ENCODE data around the gene PAK1. TPM values are rescaled to one million over a fixed set of nuclear protein-coding genes. Genes with fewer than 3 reads are reported as not detected.

Gene PAK1
- total RNA-seq = 18.6 and 23.4 TPM in 2 replicates
- total RNA-seq (2013) = 22.4 TPM
- polyA plus RNA-seq = 11.9 and 15.1 TPM in 2 replicates
- 21.0 and 22.3 TPM in 2 replicates for polyA minus RNA-seq

DNA sequence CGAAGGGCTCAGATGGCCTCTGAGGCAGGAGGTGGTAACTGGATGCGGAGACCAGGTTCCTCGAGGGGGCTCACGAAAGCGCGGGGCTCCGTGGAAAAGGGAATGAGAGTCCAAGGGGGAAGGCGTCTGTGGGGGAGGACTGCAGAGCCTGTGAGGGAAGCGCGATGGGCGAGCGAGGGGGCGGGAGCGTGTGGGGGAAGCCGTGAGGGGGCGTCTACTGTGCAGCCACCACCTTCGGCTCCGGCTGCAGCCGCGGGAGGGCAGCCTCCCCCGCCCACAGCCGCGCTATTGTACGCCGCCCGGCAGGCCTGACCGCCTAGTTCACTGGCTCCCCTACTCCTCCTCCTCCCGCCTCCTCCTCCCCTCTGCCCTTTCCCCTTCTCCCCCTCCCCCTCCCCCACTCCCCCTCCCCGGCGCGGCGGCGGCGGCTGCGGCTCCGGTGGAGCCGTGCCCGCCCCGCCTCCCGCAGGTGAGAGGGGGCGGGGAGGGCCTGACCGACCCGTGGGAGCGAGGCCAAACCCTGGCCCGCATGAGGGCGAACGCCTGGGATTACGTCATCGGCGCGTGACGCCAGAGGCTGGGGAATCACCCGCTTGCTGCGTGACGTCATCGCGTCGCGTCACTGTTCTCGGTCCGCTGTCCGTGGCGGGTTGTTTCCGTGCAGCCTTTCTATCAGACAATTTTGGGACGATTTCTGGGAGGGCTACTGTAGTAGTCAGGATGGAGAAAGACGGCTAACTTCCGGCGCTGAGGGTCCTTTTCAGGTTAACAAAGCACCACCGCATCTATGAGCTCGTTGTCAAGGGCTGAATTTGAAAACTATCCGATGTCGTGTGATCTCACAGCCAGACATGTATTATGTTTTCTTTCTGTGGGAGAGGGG, at the start of gene PAK1:
TSS of gene PAK1 (minus strand) at position 294 of the 883 bp plus-strand sequence. CDS start 81,574 bp downstream, outside the sequence.
- H3K9ac ChIP-seq (ENCODE audit: low read length) = peak within 1 kb of the TSS; percentile 71
- H3K27ac Mint-ChIP-seq = peak within 1 kb of the TSS; percentile 86
- peaks cover 6% of the 10 kb centered on the region for H3K27me3 Mint-ChIP-seq
- intact Hi-C loops (cut with micrococcal nuclease) = loop anchor here (1.0 to 10.0 kb wide), 4 partner anchors 63 to 1101 kb away; partner anchors contain the start of genes CAPN5, CLNS1A and NARS2
- H3K4me3 Mint-ChIP-seq = peak within 1 kb of the TSS; percentile 90
- H3K27me3 ChIP-seq (replicated peaks in 1 of 4; ENCODE audit: control extremely low read depth in 1 of 4, control insufficient read depth in 3 of 4, insufficient read depth in 4 of 4, low read length in 3 of 4) = peaks cover 0 to 4% (median 2%) of the 10 kb centered on the region in 4 experiments
- no peaks in the 10 kb centered on the region for H3K9me3 Mint-ChIP-seq (ENCODE audit: insufficient read depth)
- H4K20me1 ChIP-seq (ENCODE audit: control insufficient read depth, insufficient read depth, low read length, poor library complexity, severe bottlenecking) = no peaks in the 10 kb centered on the region
- ChIA-PET CTCF (interaction anchor here (0.6 to 1.6 kb wide), 3 partner anchors 12 to 63 kb away, joined by 3 to 5 read pairs (median 3); no protein-coding TSS in a partner anchor), POLR2A (no interaction called here)
- peak; percentile 79 for ATAC-seq (ENCODE audit: low read depth)
- 0% methylated on average over 57 of the region's 72 CpGs for WGBS (ENCODE audit: insufficient coverage)
- no peaks in the 10 kb centered on the region for H3K9me3 ChIP-seq (ENCODE audit: control extremely low read depth in 1 of 3, control insufficient read depth in 2 of 3, insufficient read depth in 1 of 3, low read length in 2 of 3)
- TF ChIP-seq EZH2 (IDR thresholded peaks at IDR 0.05; ENCODE audit: borderline replicate concordance, insufficient read depth, low read depth, low read length, poor library complexity, severe bottlenecking) (no peak), CTCF (IDR thresholded peaks at IDR 0.05) (peak; percentile 40)
- peaks cover 13% of the 10 kb centered on the region in 2 donors for H3K4me1 ChIP-seq (ENCODE audit: control insufficient read depth in 2 of 2, insufficient read depth in 2 of 2, low read length in 2 of 2)
- H3K4me1 Mint-ChIP-seq = peaks cover 17% of the 10 kb centered on the region
- peak within 1 kb of the TSS; percentile 88 for H2AFZ ChIP-seq (ENCODE audit: insufficient read depth, low read depth, low read length, poor library complexity, severe bottlenecking)
- peak within 1 kb of the TSS; percentile 31 to 74 (median 64) for H3K4me3 ChIP-seq (ENCODE audit: control extremely low read depth in 1 of 5, extremely low read depth in 1 of 5, insufficient read depth in 1 of 5, low read depth in 2 of 5, low read length in 4 of 5)
- no peaks in the 10 kb centered on the region for H3K79me2 ChIP-seq (ENCODE audit: control insufficient read depth, insufficient read depth, low read length)
- H3K27ac ChIP-seq (ENCODE audit: low read length in 2 of 2) = peak within 1 kb of the TSS; percentile 61 to 64
- H3K36me3 ChIP-seq (replicated peaks in 1 of 2; ENCODE audit: control extremely low read depth in 1 of 2, control insufficient read depth in 1 of 2, extremely low read depth in 1 of 2, insufficient read depth in 2 of 2, low read length in 1 of 2) = no peaks in the 10 kb centered on the region
- peak within 1 kb of the TSS; percentile 96 for H3K4me2 ChIP-seq (replicated peaks; ENCODE audit: low read depth, low read length, poor library complexity, severe bottlenecking)
- DNase-seq = peak; percentile 99

- peaks cover 10% of the 10 kb centered on the region for H3K4me1 Mint-ChIP-seq
- H3K9me3 Mint-ChIP-seq (ENCODE audit: insufficient read depth) = no peaks in the 10 kb centered on the region
- H3K4me3 Mint-ChIP-seq = no peak overlapping the region
- Histone ChIP-seq H3K27ac (ENCODE audit: low read length in 2 of 2) (no peak overlapping the region), H3K36me3 (replicated peaks in 1 of 2; ENCODE audit: control extremely low read depth in 1 of 2, control insufficient read depth in 1 of 2, extremely low read depth in 1 of 2, insufficient read depth in 2 of 2, low read length in 1 of 2) (no peaks in the 10 kb centered on the region), H3K27me3 (replicated peaks in 1 of 4; ENCODE audit: control extremely low read depth in 1 of 4, control insufficient read depth in 3 of 4, insufficient read depth in 4 of 4, low read length in 3 of 4) (peaks cover 0 to under 1% (median 0%) of the 10 kb centered on the region in 4 experiments), H3K4me3 (ENCODE audit: control extremely low read depth in 1 of 5, extremely low read depth in 1 of 5, insufficient read depth in 1 of 5, low read depth in 2 of 5, low read length in 4 of 5) (no peak overlapping the region), H3K4me1 (ENCODE audit: control insufficient read depth in 2 of 2, insufficient read depth in 2 of 2, low read length in 2 of 2) (peaks cover 7 to 10% of the 10 kb centered on the region in 2 donors), H3K9ac (ENCODE audit: low read length) (no peak overlapping the region), H2AFZ (ENCODE audit: insufficient read depth, low read depth, low read length, poor library complexity, severe bottlenecking) (no peak overlapping the region), H4K20me1 (ENCODE audit: control insufficient read depth, insufficient read depth, low read length, poor library complexity, severe bottlenecking) (no peaks in the 10 kb centered on the region), H3K9me3 (ENCODE audit: control extremely low read depth in 1 of 3, control insufficient read depth in 2 of 3, insufficient read depth in 1 of 3, low read length in 2 of 3) (no peaks in the 10 kb centered on the region), H3K79me2 (ENCODE audit: control insufficient read depth, insufficient read depth, low read length) (no peaks in the 10 kb centered on the region), H3K4me2 (replicated peaks; ENCODE audit: low read depth, low read length, poor library complexity, severe bottlenecking) (no peak overlapping the region)
- ChIA-PET POLR2A (no interaction called here), CTCF (no interaction called here)
- ATAC-seq (ENCODE audit: low read depth) (no peak), DNase-seq (no peak)
- H3K27ac Mint-ChIP-seq = no peak overlapping the region
- H3K27me3 Mint-ChIP-seq = peaks cover 3% of the 10 kb centered on the region
- intact Hi-C loops (cut with micrococcal nuclease) = no loop called here
- no peak for TF ChIP-seq EZH2 (IDR thresholded peaks at IDR 0.05; ENCODE audit: borderline replicate concordance, insufficient read depth, low read depth, low read length, poor library complexity, severe bottlenecking)
- no peak for TF ChIP-seq CTCF (IDR thresholded peaks at IDR 0.05)
Measured at GRCh38 chr11:77522215-77522614, 48.3 kb upstream of the PAK1 start.

Data from B cell (primary cell).